GM21390 (cell line): ENCODE measurements around the gene ADGRV1.

Source experiments
- ATAC-seq: cut with Tn5 transposase; IDR thresholded peaks from one replicate; pipeline ENCODE4 v1.9.1; 2021; ENCODE audit not compliant: unreplicated experiment

ADGRV1 gene

GRCh38 chr5:91092859-91093783 lies 534.5 kb downstream of the ADGRV1 start:
- no peak for ATAC-seq

- no peak for ATAC-seq
Measured at GRCh38 chr5:91095313-91095712, 536.7 kb downstream of the ADGRV1 start.

GRCh38 chr5:91095786-91096385 lies 537.3 kb downstream of the ADGRV1 start:
- ATAC-seq: no peak

- no peak for ATAC-seq
Measured at GRCh38 chr5:91098541-91098940, 539.9 kb downstream of the ADGRV1 start.

GRCh38 chr5:91101600-91102379 lies 543.2 kb downstream of the ADGRV1 start:
- peak; percentile 99 for ATAC-seq

- ATAC-seq: no peak
Measured at GRCh38 chr5:91103353-91104061, 544.9 kb downstream of the ADGRV1 start.

GRCh38 chr5:91104062-91104448 lies 545.5 kb downstream of the ADGRV1 start:
- no peak for ATAC-seq

- ATAC-seq: no peak
Measured at GRCh38 chr5:91106842-91107511, 548.4 kb downstream of the ADGRV1 start.

- ATAC-seq: no peak
Measured at GRCh38 chr5:91109634-91110033, 551.0 kb downstream of the ADGRV1 start.

- no peak for ATAC-seq
Measured at GRCh38 chr5:91110686-91111085, 552.1 kb downstream of the ADGRV1 start.

GRCh38 chr5:91111473-91112238 lies 553.1 kb downstream of the ADGRV1 start:
- ATAC-seq: no peak

- ATAC-seq: no peak
Measured at GRCh38 chr5:91114658-91115057, 556.1 kb downstream of the ADGRV1 start.

- ATAC-seq: no peak
Measured at GRCh38 chr5:91118354-91118753, 559.8 kb downstream of the ADGRV1 start.

- no peak for ATAC-seq
Measured at GRCh38 chr5:91118796-91119195, 560.2 kb downstream of the ADGRV1 start.

GRCh38 chr5:91119217-91119616 lies 560.6 kb downstream of the ADGRV1 start:
- no peak for ATAC-seq

GRCh38 chr5:91119981-91120850 lies 561.6 kb downstream of the ADGRV1 start:
- ATAC-seq: no peak

GRCh38 chr5:91121347-91121993 lies 562.9 kb downstream of the ADGRV1 start:
- no peak for ATAC-seq

GRCh38 chr5:91122651-91123050 lies 564.1 kb downstream of the ADGRV1 start:
- no peak for ATAC-seq
